D721Med (cell line): ENCODE measurements around the gene TNFRSF14.

Source experiments
- DNase-seq: peaks from one replicate; pipeline ENCODE4 v3.0.0; 2011; ENCODE audit warnings: low spot score; ENCODE audit not compliant: insufficient read length
- FAIRE-seq: peaks from 2 replicates; lab custom pipeline; 2011; peaks lifted over from hg19 to GRCh38; lab: Jason Lieb, UNC
- TF ChIP-seq, protein P1 (sequence below): IDR thresholded peaks from 2 replicates; pipeline ENCODE4 v1.5.1; 2012; ENCODE audit warnings: mild to moderate bottlenecking, control low read depth; ENCODE audit not compliant: insufficient read depth; ENCODE audit errors: missing control alignments

The TNFRSF14 gene

DNA sequence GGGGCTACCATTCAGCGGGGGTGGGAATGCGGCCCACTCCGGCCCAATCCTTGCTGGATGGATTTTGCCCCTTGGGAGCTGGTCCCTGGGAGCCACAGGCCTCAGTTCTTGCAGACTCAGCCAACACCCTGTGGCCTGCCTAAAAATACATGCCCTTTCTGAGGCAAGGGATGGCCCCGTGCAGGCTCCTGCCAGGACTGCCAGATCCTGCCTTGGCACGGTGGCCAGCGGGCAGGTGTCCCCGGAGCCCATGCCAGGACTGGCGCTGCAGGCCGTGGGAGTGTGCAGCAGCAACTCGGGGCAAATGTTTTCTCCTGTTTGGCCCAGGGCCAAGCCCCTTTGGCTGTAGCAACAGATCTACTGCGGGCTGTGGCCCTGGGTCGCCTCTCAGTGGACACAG, 28.2 kb upstream of the TNFRSF14 start:
- TF ChIP-seq, protein P1, sequence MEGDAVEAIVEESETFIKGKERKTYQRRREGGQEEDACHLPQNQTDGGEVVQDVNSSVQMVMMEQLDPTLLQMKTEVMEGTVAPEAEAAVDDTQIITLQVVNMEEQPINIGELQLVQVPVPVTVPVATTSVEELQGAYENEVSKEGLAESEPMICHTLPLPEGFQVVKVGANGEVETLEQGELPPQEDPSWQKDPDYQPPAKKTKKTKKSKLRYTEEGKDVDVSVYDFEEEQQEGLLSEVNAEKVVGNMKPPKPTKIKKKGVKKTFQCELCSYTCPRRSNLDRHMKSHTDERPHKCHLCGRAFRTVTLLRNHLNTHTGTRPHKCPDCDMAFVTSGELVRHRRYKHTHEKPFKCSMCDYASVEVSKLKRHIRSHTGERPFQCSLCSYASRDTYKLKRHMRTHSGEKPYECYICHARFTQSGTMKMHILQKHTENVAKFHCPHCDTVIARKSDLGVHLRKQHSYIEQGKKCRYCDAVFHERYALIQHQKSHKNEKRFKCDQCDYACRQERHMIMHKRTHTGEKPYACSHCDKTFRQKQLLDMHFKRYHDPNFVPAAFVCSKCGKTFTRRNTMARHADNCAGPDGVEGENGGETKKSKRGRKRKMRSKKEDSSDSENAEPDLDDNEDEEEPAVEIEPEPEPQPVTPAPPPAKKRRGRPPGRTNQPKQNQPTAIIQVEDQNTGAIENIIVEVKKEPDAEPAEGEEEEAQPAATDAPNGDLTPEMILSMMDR: no peak
- DNase-seq (no peak), FAIRE-seq (no peak)

DNA sequence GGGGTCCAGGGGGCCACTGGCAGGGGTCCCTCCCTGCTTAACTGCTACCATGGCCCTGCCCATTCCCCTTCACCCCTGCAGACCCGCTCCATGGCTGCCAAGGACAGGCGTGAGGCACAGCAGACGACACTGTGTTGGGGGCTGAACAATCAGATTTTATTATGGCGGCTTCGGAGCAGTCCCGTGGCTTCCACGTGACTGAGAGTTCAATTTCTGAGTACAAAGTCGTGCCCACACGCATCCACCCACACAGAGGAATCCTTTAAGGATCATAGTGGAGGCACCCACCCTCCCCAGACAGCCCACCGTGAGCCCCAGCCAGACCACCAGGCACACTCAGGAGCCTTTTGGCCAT, 27.6 kb upstream of the TNFRSF14 start:
- TF ChIP-seq, protein P1: no peak
- no peak for DNase-seq
- no peak for FAIRE-seq

DNA sequence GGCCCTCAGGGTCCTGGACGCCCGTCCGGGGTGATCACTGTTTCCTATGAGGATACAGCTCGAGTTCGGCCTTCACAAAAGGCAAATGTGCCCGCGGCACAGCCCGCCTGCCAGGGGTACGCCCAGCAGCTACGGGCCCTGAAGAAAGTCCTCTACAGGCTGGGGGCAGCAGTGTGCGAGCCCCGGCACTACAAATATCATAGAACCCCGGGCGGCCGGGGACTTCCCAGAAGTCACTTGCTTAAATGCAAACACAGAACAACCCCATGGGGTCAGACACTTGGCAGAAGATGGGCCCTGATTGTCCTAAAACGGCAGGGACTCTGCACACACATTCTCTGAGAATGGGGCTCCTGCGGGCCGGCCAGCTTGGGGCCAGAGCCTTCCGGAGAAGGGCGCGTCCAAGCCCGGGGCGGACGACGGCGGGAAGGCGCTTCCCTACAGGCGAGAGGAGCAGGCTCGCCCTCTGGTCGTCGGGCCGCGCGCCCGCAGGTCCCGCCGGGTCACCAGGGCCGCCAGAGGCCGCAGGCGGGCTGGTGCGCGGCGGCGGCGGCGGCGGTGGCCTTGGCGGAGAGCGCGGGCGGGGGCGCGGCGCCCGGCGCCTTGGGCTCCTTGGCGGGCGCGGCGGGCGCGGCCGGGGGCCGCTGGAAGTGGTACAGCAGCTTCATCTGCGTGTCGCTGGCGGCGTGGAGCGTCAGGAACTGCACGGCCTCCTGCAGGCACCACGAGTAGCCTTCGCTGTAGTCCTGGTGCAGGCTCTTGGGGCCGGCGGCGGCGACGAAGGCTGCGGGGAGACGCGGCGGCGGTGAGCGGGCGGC, 27.0 kb upstream of the TNFRSF14 start:
- DNase-seq (no peak), FAIRE-seq (no peak)
- TF ChIP-seq, protein P1: no peak

DNA sequence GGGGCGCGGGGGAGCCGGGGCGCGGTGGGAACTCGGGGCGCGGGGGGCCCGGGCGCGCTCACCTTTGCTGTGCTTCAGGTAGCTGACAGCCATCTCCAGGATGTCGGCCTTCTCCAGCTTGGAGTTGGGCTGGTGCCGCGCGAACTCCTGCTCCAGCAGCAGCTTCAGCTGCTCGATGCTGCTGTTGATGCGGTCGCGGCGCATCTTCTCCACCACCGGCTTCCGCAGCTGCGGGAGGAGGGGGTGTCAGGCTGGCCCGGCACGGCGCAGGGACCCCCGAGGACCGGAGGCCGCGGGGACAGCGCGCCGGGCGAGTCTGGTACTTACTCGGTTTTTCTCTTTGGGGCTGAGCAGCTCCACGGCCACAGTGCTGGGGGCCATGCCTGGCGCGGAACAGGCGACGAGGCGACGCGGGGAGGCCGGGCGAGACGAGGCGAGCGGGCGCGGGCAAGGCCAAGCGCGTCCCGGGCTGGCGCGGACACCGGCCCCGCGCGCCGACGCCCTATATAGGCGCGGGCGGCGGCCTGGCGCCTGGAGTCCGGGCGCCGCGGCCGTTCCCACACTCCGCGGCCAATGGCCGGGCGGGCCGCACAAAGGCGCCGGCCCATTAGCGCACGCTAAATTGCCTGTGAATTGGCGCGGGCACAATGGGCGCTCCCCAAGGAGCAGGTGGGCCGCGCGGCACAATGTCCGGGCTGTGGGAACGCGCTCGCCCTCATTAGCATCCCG, 26.2 kb upstream of the TNFRSF14 start, which contains the start of gene HES5:
Gene HES5 (minus strand): TSS at position 480 of the 729 bp plus-strand sequence. CDS start 99 bp downstream, at position 381.
- DNase-seq: no peak
- no peak for FAIRE-seq
- TF ChIP-seq, protein P1: no peak

DNA sequence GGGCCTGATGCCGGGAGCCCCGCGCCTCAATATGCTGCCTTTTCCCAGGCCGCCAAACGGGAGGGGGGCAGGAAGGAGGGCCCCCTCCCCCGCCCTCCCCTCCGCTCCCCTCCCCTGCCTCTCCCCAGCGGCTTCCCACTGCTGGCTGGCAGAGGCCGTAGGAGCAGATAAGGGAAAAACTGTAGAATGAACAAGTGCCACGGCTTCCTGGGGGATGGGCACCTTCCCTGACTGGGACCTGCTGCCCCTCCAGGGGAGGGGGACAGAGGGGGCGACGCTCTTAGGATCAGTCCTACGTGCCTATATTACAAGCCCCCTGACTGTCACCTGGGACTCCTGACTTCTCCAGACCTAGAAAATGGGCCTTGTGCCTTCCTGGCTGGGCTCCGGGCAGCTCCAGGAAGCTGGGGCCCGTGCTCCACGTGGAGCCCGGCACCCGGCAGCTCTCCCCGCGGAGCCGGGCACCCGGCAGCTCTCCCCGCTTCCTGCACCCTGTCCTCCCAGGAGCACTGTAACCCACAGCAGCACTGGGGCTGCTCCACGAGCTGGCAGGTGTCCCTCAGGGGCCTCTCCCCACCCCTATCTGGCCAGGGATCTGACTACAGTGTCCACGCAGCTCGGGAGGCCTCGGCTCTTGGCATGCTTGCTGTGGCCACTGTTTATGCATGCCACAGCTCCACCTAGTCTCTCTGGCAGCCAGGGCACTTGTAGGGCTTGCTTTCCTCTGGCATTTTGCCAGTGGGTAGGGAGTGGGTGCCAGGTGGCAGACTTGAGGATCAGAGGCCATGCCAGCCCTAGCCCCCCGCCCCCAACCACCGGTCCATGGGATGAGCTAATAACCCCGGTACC, 25.4 kb upstream of the TNFRSF14 start:
- TF ChIP-seq, protein P1: no peak
- DNase-seq (no peak), FAIRE-seq (no peak)

DNA sequence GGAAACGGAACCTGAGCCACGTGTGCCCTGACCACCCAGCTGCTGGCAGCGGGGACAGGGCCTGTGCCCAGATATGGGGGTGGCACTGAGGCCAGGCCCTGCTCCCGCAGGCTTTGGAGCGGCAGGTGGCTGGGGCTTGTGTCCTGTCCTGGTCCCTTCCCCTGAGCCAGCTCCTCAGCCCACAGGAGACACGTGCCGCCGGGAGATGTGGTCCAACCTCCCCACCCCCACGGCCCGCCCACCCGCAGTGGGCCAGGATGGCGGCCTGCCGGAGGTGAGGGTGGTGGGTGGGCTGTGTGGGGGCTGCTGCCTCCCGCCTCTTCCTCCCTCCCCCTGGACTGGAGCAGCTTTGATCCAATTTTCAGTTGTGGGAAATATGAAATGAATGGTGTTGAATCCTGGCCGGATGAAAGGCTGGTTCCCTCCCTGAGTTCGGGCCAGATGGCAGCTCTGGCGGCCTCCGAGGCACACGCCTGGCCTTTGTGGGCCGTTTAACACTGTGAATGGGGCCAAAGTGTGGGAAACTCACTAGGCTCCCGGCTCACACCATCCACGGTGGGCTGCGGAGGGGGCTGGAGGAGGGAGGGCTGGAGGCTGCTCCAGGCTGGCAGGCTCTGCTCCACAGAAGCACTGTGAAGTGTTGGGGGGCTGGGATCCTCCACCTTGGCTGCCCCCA, 23.5 kb upstream of the TNFRSF14 start:
- DNase-seq (no peak), FAIRE-seq (no peak)
- TF ChIP-seq, protein P1: no peak
